ENCODE measurements around the gene ADCK1. TPM values are rescaled to one million over a fixed set of nuclear protein-coding genes. Genes with fewer than 3 reads are reported as not detected.

The ADCK1 gene
- total and polyA plus RNA-seq, 2 experiments from 2014 or later = 6.7 to 11.2 TPM

GRCh38 chr14:77908847-77909246 is 108.9 kb downstream of the ADCK1 start:
- H3F3A ChIP-seq (replicated peaks; ENCODE audit: low read depth) = no peaks in the 10 kb centered on the region
- no peak overlapping the region for H2AFZ ChIP-seq
- H3K27ac ChIP-seq (ENCODE audit: low read depth) = no peak overlapping the region
- H3K4me1 ChIP-seq (ENCODE audit: insufficient read depth) = peaks cover 8% of the 10 kb centered on the region; the same call in 1 of the 2 replicates
- ATAC-seq (no peak), DNase-seq (ENCODE audit: low spot score) (no peak)
- Mint-ChIP-seq H3K4me3 (no peak overlapping the region), H3K4me1 (peaks cover 21% of the 10 kb centered on the region), H3K36me3 (ENCODE audit: low read depth) (no peaks in the 10 kb centered on the region), H3K9me3 (no peaks in the 10 kb centered on the region), H3K27me3 (ENCODE audit: insufficient read depth, low read depth, poor library complexity) (peaks cover 10% of the 10 kb centered on the region), H3K27ac (no peak overlapping the region)
- TF ChIP-seq ZNF114 (CRISPR knock-in tag; IDR thresholded peaks at IDR 0.05) = no peak
- no peak for TF ChIP-seq CTCF (conservative IDR thresholded peaks at IDR 0.05; ENCODE audit: low read depth in 2 of 2)
- TF ChIP-seq NANOG (IDR thresholded peaks at IDR 0.05; ENCODE audit: borderline replicate concordance) = no peak
- no peak for TF ChIP-seq EZH2phosphoT487 (IDR thresholded peaks at IDR 0.05; ENCODE audit: unreplicated experiment)
- no peak for TF ChIP-seq CREB1 (CRISPR knock-in tag; IDR thresholded peaks at IDR 0.05; ENCODE audit: low read depth)
- TF ChIP-seq ZNF331 (CRISPR knock-in tag; IDR thresholded peaks at IDR 0.05; ENCODE audit: low read depth) = no peak
- TF ChIP-seq REST (IDR thresholded peaks at IDR 0.05; ENCODE audit: unreplicated experiment) = no peak
- TF ChIP-seq ETS1 (IDR thresholded peaks at IDR 0.05) = no peak
- TF ChIP-seq STAT1 (IDR thresholded peaks at IDR 0.05; ENCODE audit: unreplicated experiment) = no peak
- no peak for TF ChIP-seq ZNF462 (CRISPR knock-in tag; IDR thresholded peaks at IDR 0.05)
- TF ChIP-seq JUNB (IDR thresholded peaks at IDR 0.05; ENCODE audit: unreplicated experiment) = no peak
- TF ChIP-seq POLR2AphosphoS5 (IDR thresholded peaks at IDR 0.05; ENCODE audit: low read depth) = no peak
- no peak for TF ChIP-seq EZH2 (IDR thresholded peaks at IDR 0.05; ENCODE audit: low read depth, unreplicated experiment)
- H3K9me2 ChIP-seq (ENCODE audit: insufficient read depth) = no peaks in the 10 kb centered on the region
- H3K4me3 ChIP-seq = no peak overlapping the region
- H3K79me2 ChIP-seq (replicated peaks; ENCODE audit: insufficient read depth) = no peaks in the 10 kb centered on the region
- no peaks in the 10 kb centered on the region for H3K36me3 ChIP-seq (ENCODE audit: insufficient read depth)
- H3K4me2 ChIP-seq = no peak overlapping the region
- H4K20me1 ChIP-seq (replicated peaks; ENCODE audit: insufficient read depth) = no peaks in the 10 kb centered on the region
- H3K27me3 ChIP-seq (ENCODE audit: insufficient read depth) = no peaks in the 10 kb centered on the region
